Measurements from ENCODE around the gene SLC38A9. TPM values are rescaled to one million over a fixed set of nuclear protein-coding genes. Genes with fewer than 3 reads are reported as not detected.
"Not testable (repeated sequence)": the region's sequence is repeated elsewhere in the genome, so short reads cannot be mapped to it uniquely, and the experiment has no call there.

The SLC38A9 gene
- total RNA-seq, 2 experiments from 2014 or later, result 9.2 to 10.1 TPM

GRCh38 chr5:55724281-55724680 lies 12.2 kb upstream of the SLC38A9 start:
- Mint-ChIP-seq H3K27ac (no peak overlapping the region), H3K36me3 (ENCODE audit: low read depth) (no peaks in the 10 kb centered on the region), H3K9me3 (no peaks in the 10 kb centered on the region), H3K27me3 (ENCODE audit: low read depth) (no peaks in the 10 kb centered on the region), H3K4me1 (ENCODE audit: low read depth) (no peaks in the 10 kb centered on the region), H3K4me3 (no peak overlapping the region)
- CTCF ChIA-PET, result interaction anchor here (0.6 kb wide), 1 partner anchor 592 kb away, joined by 3 read pairs; no protein-coding TSS in a partner anchor
- DNase-seq, result no peak
- intact Hi-C loops (cut with micrococcal nuclease), result no loop called here

- intact Hi-C loops (cut with micrococcal nuclease), result no loop called here
- Mint-ChIP-seq H3K27me3 (ENCODE audit: low read depth) (no peaks in the 10 kb centered on the region), H3K9me3 (peaks cover 5% of the 10 kb centered on the region), H3K36me3 (ENCODE audit: low read depth) (no peaks in the 10 kb centered on the region), H3K27ac (no peak overlapping the region), H3K4me1 (ENCODE audit: low read depth) (no peaks in the 10 kb centered on the region), H3K4me3 (no peak overlapping the region)
- DNase-seq, result no peak
- CTCF ChIA-PET, result interaction anchor here (0.6 kb wide), 1 partner anchor 24 kb away, joined by 4 read pairs; no protein-coding TSS in a partner anchor
Measured at GRCh38 chr5:55720188-55720703, 8.1 kb upstream of the SLC38A9 start.

GRCh38 chr5:55719026-55719425 lies 6.9 kb upstream of the SLC38A9 start:
- DNase-seq; CTCF ChIA-PET; H3K27ac Mint-ChIP-seq; H3K4me3 Mint-ChIP-seq; H3K27me3 Mint-ChIP-seq (ENCODE audit: low read depth); H3K4me1 Mint-ChIP-seq (ENCODE audit: low read depth); H3K36me3 Mint-ChIP-seq (ENCODE audit: low read depth); H3K9me3 Mint-ChIP-seq: not testable (repeated sequence)
- intact Hi-C loops (cut with micrococcal nuclease), result loop anchor here (10.0 kb wide), 1 partner anchor 336 kb away; no protein-coding TSS in a partner anchor

- no peak for DNase-seq
- CTCF ChIA-PET, result no interaction called here
- H3K4me1 Mint-ChIP-seq (ENCODE audit: low read depth), result peaks cover 12% of the 10 kb centered on the region
- intact Hi-C loops (cut with micrococcal nuclease), result loop anchor here (10.0 kb wide), 1 partner anchor 339 kb away; no protein-coding TSS in a partner anchor
- no peak overlapping the region for H3K27ac Mint-ChIP-seq
- peaks cover 5% of the 10 kb centered on the region for H3K9me3 Mint-ChIP-seq
- H3K36me3 Mint-ChIP-seq (ENCODE audit: low read depth), result no peaks in the 10 kb centered on the region
- no peaks in the 10 kb centered on the region for H3K27me3 Mint-ChIP-seq (ENCODE audit: low read depth)
- no peak overlapping the region for H3K4me3 Mint-ChIP-seq
Measured at GRCh38 chr5:55715519-55716078, 3.5 kb upstream of the SLC38A9 start.

GRCh38 chr5:55714749-55715148 lies 2.6 kb upstream of the SLC38A9 start:
- no peaks in the 10 kb centered on the region for H3K36me3 Mint-ChIP-seq (ENCODE audit: low read depth)
- intact Hi-C loops (cut with micrococcal nuclease), result loop anchor here (5.0 to 10.0 kb wide), 4 partner anchors 340 to 542 kb away; partner anchors contain the start of genes CDC20B and MCIDAS
- peaks cover 12% of the 10 kb centered on the region for H3K4me1 Mint-ChIP-seq (ENCODE audit: low read depth)
- DNase-seq, result no peak
- CTCF ChIA-PET, result interaction anchor here (1.2 kb wide), 1 partner anchor 23 kb away, joined by 4 read pairs; no protein-coding TSS in a partner anchor
- peaks cover 5% of the 10 kb centered on the region for H3K9me3 Mint-ChIP-seq
- no peaks in the 10 kb centered on the region for H3K27me3 Mint-ChIP-seq (ENCODE audit: low read depth)
- H3K27ac Mint-ChIP-seq, result no peak overlapping the region
- H3K4me3 Mint-ChIP-seq, result no peak overlapping the region

- intact Hi-C loops (cut with micrococcal nuclease), result loop anchor here (5.0 to 10.0 kb wide), 4 partner anchors 340 to 542 kb away; partner anchors contain the start of genes CDC20B and MCIDAS
- Mint-ChIP-seq H3K9me3 (peaks cover 5% of the 10 kb centered on the region), H3K36me3 (ENCODE audit: low read depth) (no peaks in the 10 kb centered on the region), H3K27me3 (ENCODE audit: low read depth) (no peaks in the 10 kb centered on the region), H3K4me3 (no peak overlapping the region), H3K27ac (no peak overlapping the region), H3K4me1 (ENCODE audit: low read depth) (peaks cover 12% of the 10 kb centered on the region)
- DNase-seq, result no peak
- CTCF ChIA-PET, result interaction anchor here (1.2 kb wide), 1 partner anchor 23 kb away, joined by 4 read pairs; no protein-coding TSS in a partner anchor
Measured at GRCh38 chr5:55714339-55714738, 2.2 kb upstream of the SLC38A9 start.

- intact Hi-C loops (cut with micrococcal nuclease), result loop anchor here (2.0 to 10.0 kb wide), 7 partner anchors 143 to 542 kb away; partner anchors contain the start of genes CDC20B, MCIDAS and PLPP1
- Mint-ChIP-seq H3K36me3 (ENCODE audit: low read depth) (no peaks in the 10 kb centered on the region), H3K27ac (no peak overlapping the region), H3K27me3 (ENCODE audit: low read depth) (no peaks in the 10 kb centered on the region), H3K4me3 (no peak overlapping the region), H3K4me1 (ENCODE audit: low read depth) (peaks cover 16% of the 10 kb centered on the region), H3K9me3 (peaks cover 2% of the 10 kb centered on the region)
- DNase-seq, result no peak
- CTCF ChIA-PET, result interaction anchor here (1.0 to 1.2 kb wide), 2 partner anchors 23 to 487 kb away, joined by 4 read pairs; no protein-coding TSS in a partner anchor
Measured at GRCh38 chr5:55713871-55714270, 1.7 kb upstream of the SLC38A9 start.

GRCh38 chr5:55711507-55712022 lies 559 bp downstream of the SLC38A9 start:
- CTCF ChIA-PET, result no interaction called here
- peak overlapping the region; percentile 62 for H3K27ac Mint-ChIP-seq
- intact Hi-C loops (cut with micrococcal nuclease), result loop anchor here (1.0 to 10.0 kb wide), 9 partner anchors 60 to 539 kb away; partner anchors contain the start of genes CDC20B, IL31RA, MCIDAS and PLPP1
- no peaks in the 10 kb centered on the region for H3K27me3 Mint-ChIP-seq (ENCODE audit: low read depth)
- H3K4me3 Mint-ChIP-seq, result peak overlapping the region; percentile 92
- peaks cover 1% of the 10 kb centered on the region for H3K36me3 Mint-ChIP-seq (ENCODE audit: low read depth)
- no peak for DNase-seq
- peaks cover 26% of the 10 kb centered on the region for H3K4me1 Mint-ChIP-seq (ENCODE audit: low read depth)
- no peaks in the 10 kb centered on the region for H3K9me3 Mint-ChIP-seq

GRCh38 chr5:55708732-55709131 lies 3.4 kb downstream of the SLC38A9 start:
- intact Hi-C loops (cut with micrococcal nuclease), result no loop called here
- Mint-ChIP-seq H3K27me3 (ENCODE audit: low read depth) (no peaks in the 10 kb centered on the region), H3K9me3 (no peaks in the 10 kb centered on the region), H3K27ac (no peak overlapping the region), H3K4me3 (no peak overlapping the region), H3K36me3 (ENCODE audit: low read depth) (peaks cover 1% of the 10 kb centered on the region), H3K4me1 (ENCODE audit: low read depth) (peaks cover 34% of the 10 kb centered on the region)
- DNase-seq, result no peak
- CTCF ChIA-PET, result interaction anchor here (0.8 to 1.7 kb wide), 2 partner anchors 10 to 20 kb away, joined by 4 to 5 read pairs; no protein-coding TSS in a partner anchor

- CTCF ChIA-PET, result interaction anchor here (1.2 kb wide), 1 partner anchor 14 kb away, joined by 4 read pairs; no protein-coding TSS in a partner anchor
- Mint-ChIP-seq H3K27me3 (ENCODE audit: low read depth) (no peaks in the 10 kb centered on the region), H3K27ac (no peak overlapping the region), H3K9me3 (no peaks in the 10 kb centered on the region), H3K4me1 (ENCODE audit: low read depth) (peaks cover 27% of the 10 kb centered on the region), H3K36me3 (ENCODE audit: low read depth) (peaks cover 2% of the 10 kb centered on the region), H3K4me3 (no peak overlapping the region)
- no peak for DNase-seq
- intact Hi-C loops (cut with micrococcal nuclease), result no loop called here
Measured at GRCh38 chr5:55706230-55706629, 5.9 kb downstream of the SLC38A9 start.

- no peak overlapping the region for H3K4me3 Mint-ChIP-seq
- intact Hi-C loops (cut with micrococcal nuclease), result no loop called here
- CTCF ChIA-PET, result interaction anchor here (0.7 kb wide), 1 partner anchor 81 kb away, joined by 3 read pairs; no protein-coding TSS in a partner anchor
- H3K27me3 Mint-ChIP-seq (ENCODE audit: low read depth), result no peaks in the 10 kb centered on the region
- peaks cover 2% of the 10 kb centered on the region for H3K36me3 Mint-ChIP-seq (ENCODE audit: low read depth)
- no peaks in the 10 kb centered on the region for H3K9me3 Mint-ChIP-seq
- peaks cover 25% of the 10 kb centered on the region for H3K4me1 Mint-ChIP-seq (ENCODE audit: low read depth)
- no peak for DNase-seq
- no peak overlapping the region for H3K27ac Mint-ChIP-seq
Measured at GRCh38 chr5:55702598-55703345, 9.4 kb downstream of the SLC38A9 start.
